Esophagus squamous epithelium (tissue), 4 donors: ENCODE results near the gene ARL4D.

Experiments used
- POLR2A ChIP-seq, 4 donors: fragments of 450-650 bp; IDR thresholded peaks; one replicate each; pipeline ENCODE4 v1.6.1; 2017; ENCODE audit warnings: antibody characterized with exemption in 4 of 4, mild to moderate bottlenecking in 4 of 4, moderate library complexity in 3 of 4
- TF ChIP-seq, protein P1 (sequence below), 6 experiments: fragments of 450-650 bp in 4 of 6; fragments of 200-600 bp in 2 of 6; sonication (generic) in 2 of 6; IDR thresholded peaks; one replicate each; pipeline ENCODE4 v1.5.1; 2016 to 2019; ENCODE audit warnings: antibody characterized with exemption in 6 of 6, mild to moderate bottlenecking in 4 of 6, moderate library complexity in 4 of 6

DNA sequence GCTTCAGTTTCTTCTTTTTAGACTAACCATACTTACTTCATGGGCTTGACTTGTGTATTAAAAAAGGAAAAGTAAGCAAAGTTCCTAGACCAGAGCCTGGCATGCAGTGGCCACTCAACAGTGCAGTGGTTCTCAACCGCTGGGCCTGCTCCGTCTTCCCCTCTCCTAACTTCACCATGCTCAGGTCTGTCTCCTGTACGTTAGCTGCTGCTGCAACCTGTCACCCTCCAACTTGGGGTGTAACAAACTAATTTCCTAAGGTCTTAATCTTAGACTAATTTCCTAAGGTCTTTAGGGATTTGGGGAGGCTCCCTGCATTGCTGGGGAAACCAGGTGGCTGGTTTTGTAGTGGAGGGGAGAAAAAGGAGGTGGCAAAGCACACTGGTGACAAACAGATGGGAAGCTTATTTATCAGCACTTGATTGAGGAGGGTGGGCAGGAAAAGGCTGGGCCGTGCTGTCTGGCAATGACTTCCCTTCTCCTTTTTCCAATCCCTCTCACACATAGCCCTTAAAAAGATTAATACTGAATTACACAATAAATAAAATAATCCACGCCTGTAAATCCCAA, 2.2 kb upstream of the ARL4D start:
- TF ChIP-seq POLR2A (IDR thresholded peaks at IDR 0.05), result no peak
- TF ChIP-seq, protein P1, sequence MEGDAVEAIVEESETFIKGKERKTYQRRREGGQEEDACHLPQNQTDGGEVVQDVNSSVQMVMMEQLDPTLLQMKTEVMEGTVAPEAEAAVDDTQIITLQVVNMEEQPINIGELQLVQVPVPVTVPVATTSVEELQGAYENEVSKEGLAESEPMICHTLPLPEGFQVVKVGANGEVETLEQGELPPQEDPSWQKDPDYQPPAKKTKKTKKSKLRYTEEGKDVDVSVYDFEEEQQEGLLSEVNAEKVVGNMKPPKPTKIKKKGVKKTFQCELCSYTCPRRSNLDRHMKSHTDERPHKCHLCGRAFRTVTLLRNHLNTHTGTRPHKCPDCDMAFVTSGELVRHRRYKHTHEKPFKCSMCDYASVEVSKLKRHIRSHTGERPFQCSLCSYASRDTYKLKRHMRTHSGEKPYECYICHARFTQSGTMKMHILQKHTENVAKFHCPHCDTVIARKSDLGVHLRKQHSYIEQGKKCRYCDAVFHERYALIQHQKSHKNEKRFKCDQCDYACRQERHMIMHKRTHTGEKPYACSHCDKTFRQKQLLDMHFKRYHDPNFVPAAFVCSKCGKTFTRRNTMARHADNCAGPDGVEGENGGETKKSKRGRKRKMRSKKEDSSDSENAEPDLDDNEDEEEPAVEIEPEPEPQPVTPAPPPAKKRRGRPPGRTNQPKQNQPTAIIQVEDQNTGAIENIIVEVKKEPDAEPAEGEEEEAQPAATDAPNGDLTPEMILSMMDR (IDR thresholded peaks at IDR 0.05), result no peak
